ENCODE results near the gene NEDD8.
"Not testable (repeated sequence)": the region's sequence is repeated elsewhere in the genome, so short reads cannot be mapped to it uniquely, and the experiment has no call there.

Gene NEDD8

DNA sequence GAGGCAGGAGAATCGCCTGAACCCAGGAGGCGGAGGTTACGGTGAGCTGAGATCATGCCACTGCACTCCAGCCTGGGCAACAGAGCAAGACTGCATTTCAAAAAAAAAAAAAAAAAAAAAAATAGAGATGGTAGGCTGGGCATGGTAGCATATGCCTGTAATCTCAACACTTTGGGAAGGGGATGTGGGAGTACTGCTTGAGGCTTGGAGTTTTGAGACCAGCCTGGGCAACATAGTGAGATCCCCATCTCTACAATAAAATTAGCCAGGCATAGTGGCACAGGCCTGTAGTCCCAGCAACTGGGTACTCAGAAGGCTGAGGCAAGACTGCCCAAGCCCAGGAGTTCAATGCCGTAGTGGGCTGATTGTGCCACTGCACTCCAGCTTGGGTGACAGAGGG, 9.2 kb downstream of the NEDD8 start:
- DNase-seq (ENCODE audit: low spot score) = not testable (repeated sequence)

GRCh38 chr14:24219521-24219920, 12.6 kb downstream of the NEDD8 start:
- no peak for DNase-seq (ENCODE audit: low spot score)

GRCh38 chr14:24219080-24219479, 13.1 kb downstream of the NEDD8 start:
- no peak for DNase-seq (ENCODE audit: low spot score)

DNA sequence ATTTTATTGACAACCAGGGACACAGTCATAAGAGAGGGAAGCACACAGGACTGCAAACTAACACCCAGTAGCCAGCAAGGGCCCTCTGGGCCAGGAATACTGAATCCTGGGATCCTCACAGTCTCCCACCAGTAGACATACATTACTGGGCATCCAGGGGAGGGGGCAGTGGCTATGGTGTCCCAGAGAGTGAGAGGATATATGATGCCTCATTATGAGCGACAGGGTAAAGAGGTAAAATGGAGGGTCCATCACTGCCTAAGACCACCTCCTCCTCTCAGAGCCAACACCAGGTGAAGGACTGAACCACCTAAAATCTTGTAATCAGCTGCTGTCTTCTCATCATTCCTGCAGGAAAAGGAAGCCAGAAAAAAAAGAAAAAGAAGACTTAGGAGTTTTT, 15.3 kb downstream of the NEDD8 start:
- DNase-seq (ENCODE audit: low spot score) = not testable (repeated sequence)

- DNase-seq (ENCODE audit: low spot score) = no peak
Measured at GRCh38 chr14:24216345-24216699, 15.8 kb downstream of the NEDD8 start.

GRCh38 chr14:24215495-24216344, 16.4 kb downstream of the NEDD8 start, which contains the start of gene MDP1:
Gene MDP1 (minus strand): TSS chr14:24216066. CDS start chr14:24215955, 111 bp downstream.
- peak; percentile 96 for DNase-seq (ENCODE audit: low spot score)

- peak; percentile 51 for DNase-seq (ENCODE audit: low spot score)
Measured at GRCh38 chr14:24213866-24214662, 18.1 kb downstream of the NEDD8 start.

GRCh38 chr14:24212924-24213865, 19.0 kb downstream of the NEDD8 start, which contains the start of gene CHMP4A:
Gene CHMP4A (minus strand): TSS chr14:24213488. CDS start chr14:24213439, 49 bp downstream.
- DNase-seq (ENCODE audit: low spot score) = peak; percentile 99

DNA sequence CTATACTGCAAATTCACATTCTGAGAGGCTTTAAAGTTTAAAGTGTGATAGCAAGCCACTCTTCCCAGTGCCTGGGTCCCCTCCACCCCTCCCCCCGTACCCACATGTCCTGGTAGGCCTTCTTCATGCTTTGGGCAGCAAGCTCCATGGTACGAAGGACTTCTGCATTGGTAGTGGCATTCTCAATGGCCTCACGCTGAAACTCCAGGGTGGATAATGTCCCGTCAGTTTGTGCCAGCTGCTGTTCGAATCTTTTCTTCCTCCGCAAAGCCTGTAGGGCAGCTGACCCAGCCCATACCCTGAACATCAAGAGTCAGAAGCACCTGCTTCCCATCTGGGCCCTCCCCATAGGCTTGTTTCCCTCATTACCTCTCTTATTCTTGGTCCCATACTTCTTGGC, 20.9 kb downstream of the NEDD8 start:
- DNase-seq (ENCODE audit: low spot score) = no peak

GRCh38 chr14:24207625-24208024, 24.5 kb downstream of the NEDD8 start:
- DNase-seq (ENCODE audit: low spot score) = no peak

- peak; percentile 38 for DNase-seq (ENCODE audit: low spot score)
Measured at GRCh38 chr14:24207104-24207551, 25.0 kb downstream of the NEDD8 start.

DNA sequence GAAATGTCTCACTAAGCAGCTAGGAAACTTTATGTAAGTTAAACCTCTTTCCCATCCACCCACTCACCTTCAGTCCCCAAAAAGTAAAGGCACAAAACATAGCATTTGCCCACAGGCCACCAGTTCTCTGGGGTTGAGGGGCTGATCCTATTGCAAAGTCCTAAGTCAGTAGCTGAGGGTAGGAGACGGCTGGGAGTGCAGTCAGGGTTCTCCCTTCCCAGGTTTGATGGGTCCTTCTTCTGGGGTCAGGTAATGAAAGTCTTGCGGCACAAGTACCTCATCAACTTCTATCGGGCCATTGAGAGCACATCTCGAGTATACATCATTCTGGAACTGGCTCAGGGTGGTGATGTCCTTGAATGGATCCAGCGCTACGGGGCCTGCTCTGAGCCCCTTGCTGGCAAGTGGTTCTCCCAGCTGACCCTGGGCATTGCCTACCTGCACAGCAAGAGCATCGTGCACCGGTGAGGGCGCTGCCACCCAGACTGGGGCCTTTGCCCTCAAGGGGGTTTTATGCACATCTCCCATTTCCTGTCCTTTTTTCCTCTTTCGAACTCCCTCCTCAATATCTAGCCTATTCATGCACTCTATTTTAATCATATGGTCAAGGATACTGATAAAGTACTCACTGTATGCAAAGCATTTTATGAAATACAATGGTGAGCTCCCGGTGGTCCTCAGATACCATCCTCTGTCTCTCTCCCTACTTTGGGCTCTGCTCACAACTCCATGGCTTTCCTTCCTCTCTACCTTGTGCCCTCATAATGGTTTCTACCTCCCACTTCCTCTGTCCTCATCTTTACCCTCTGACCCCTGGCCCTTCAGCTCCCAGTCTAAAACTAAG, 25.7 kb downstream of the NEDD8 start:
- DNase-seq (ENCODE audit: low spot score) = peak; percentile 3

GRCh38 chr14:24204163-24205146, 27.7 kb downstream of the NEDD8 start:
- DNase-seq (ENCODE audit: low spot score) = peak; percentile 2

DNA sequence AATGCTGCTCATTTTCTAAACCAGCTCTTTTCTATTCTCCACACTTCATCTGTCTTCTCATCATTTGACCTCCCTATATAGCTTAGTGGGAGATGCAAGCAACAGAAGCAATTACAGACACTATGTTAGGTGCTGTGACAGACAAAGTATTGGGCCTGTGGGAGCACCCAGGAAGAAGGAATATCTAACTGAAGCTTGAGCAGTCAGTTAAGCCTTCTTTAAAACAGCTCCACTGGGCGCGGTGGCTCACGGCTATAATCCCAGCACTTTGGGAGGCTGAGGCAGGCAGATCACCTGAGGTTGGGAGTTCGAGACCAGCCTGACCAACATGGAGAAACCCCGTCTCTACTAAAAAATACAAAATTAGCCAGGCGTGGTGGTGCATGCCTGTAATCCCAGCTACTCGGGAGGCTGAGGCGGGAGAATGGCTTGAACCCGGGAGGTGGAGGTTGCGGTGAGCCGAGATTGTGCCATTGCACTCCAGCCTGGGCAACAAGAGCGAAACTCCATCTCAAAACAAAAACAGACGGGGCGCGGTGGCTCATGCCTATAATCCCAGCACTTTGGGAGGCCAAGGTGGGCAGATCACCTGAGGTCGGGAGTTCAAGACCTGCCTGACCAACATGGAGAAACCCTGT, 28.8 kb downstream of the NEDD8 start:
- DNase-seq (ENCODE audit: low spot score) = not testable (repeated sequence)

GRCh38 chr14:24202538-24202937, 29.6 kb downstream of the NEDD8 start:
- not testable (repeated sequence) for DNase-seq (ENCODE audit: low spot score)

- DNase-seq (ENCODE audit: low spot score) = no peak
Measured at GRCh38 chr14:24198814-24199524, 33.2 kb downstream of the NEDD8 start.

DNA sequence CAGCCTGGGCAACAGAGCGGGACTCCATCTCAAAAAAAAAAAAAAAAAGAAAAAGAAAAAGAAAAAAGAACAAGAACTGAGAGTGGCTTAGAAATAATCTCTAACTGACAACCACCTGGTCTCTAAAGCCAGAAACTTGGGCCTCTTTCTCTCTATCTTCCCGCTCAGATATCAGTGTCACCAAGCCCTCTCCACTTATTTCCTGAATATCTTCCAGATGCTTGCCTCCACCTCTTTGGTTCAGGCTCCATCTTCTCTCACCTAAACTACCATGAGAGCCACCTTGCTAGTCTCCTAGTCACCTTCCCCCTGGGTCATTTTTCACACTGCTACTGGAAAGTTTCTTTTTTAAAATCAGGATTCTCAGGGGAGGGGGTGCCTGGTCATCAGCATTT, 35.1 kb downstream of the NEDD8 start:
- DNase-seq (ENCODE audit: low spot score) = peak; percentile 30
